K562 (cell line): Measurements from ENCODE around the gene HS2ST1. TPM values are rescaled to one million over a fixed set of nuclear protein-coding genes. Genes with fewer than 3 reads are reported as not detected.

Experiments
- C11orf30 ChIP-seq: fragments of 450-650 bp; IDR thresholded peaks from 2 replicates; pipeline ENCODE4 v1.6.1; 2016; ENCODE audit warnings: low read depth, mild to moderate bottlenecking
- ETV1 ChIP-seq: fragments of 450-650 bp; conservative IDR thresholded peaks from 2 replicates; pipeline ENCODE4 v1.6.1; 2016; ENCODE audit warnings: missing genetic modification characterization, control low read depth, low read depth, missing compliant biosample characterization
- GATAD2B ChIP-seq: fragments of 450-650 bp; IDR thresholded peaks from 2 replicates; pipeline ENCODE4 v1.6.1; 2017; ENCODE audit warnings: mild to moderate bottlenecking, borderline replicate concordance
- HDAC1 ChIP-seq, 2 experiments: fragments of 450-650 bp; IDR thresholded peaks; 2 replicates each; pipeline ENCODE4 v1.6.1; 2016 to 2017; ENCODE audit warnings: inconsistent platforms in 1 of 2, mild to moderate bottlenecking in 1 of 2, moderate library complexity in 1 of 2
- HNRNPUL1 ChIP-seq: fragments of 200-400 bp; formaldehyde crosslinking; IDR thresholded peaks from 2 replicates; pipeline ENCODE4 v1.6.1; 2017; ENCODE audit warnings: low read length
- KHSRP ChIP-seq: fragments of 450-650 bp; IDR thresholded peaks from 2 replicates; pipeline ENCODE4 v1.6.1; 2017
- MCM7 ChIP-seq, 2 experiments: fragments of 450-650 bp; IDR thresholded peaks; 2 replicates each; pipeline ENCODE4 v1.6.1; 2016 to 2018
- PPARD ChIP-seq: fragments of 250-450 bp; sonication (Bioruptor Pico); IDR thresholded peaks from 2 replicates; pipeline ENCODE4 v1.8.0; 2022; ENCODE audit warnings: inconsistent platforms, mild to moderate bottlenecking, moderate library complexity
- TEAD1 ChIP-seq, 2 experiments: fragments of 450-650 bp in 1 of 2; sonication (generic) in 1 of 2; formaldehyde crosslinking; IDR thresholded peaks; 2 replicates each; pipeline versions ENCODE4 v1.4.0 to v1.8.0; 2020 to 2022; ENCODE audit warnings: mild to moderate bottlenecking in 2 of 2, missing genetic modification reagents in 1 of 2
- TEAD4 ChIP-seq, 2 experiments: sonication (generic) in 1 of 2; formaldehyde crosslinking in 1 of 2; IDR thresholded peaks; 2 replicates each; pipeline versions ENCODE4 v1.6.1 to v1.8.0; 2012 to 2022; ENCODE audit warnings: borderline replicate concordance in 1 of 2, inconsistent platforms in 1 of 2, low read length in 1 of 2, mild to moderate bottlenecking in 1 of 2, missing genetic modification reagents in 1 of 2
- ZKSCAN3 ChIP-seq: fragments of 250-450 bp; sonication (Bioruptor Pico); IDR thresholded peaks from 2 replicates; pipeline ENCODE4 v1.4.0; 2020
- ZNF79 ChIP-seq: fragments of 250-450 bp; sonication (Bioruptor Pico); IDR thresholded peaks from 2 replicates; pipeline ENCODE4 v1.4.0; 2020; ENCODE audit warnings: low read depth, mild to moderate bottlenecking, moderate library complexity
- polyA plus RNA-seq, 8 experiments: library from polyadenylated mRNA; depleted of rRNA in 4 of 8; stranded (reverse) in 5 of 8; unstranded in 3 of 8; fragments of >200 nt; fragmentation: Nextera tagmentation in 2 of 8; fragmentation: Illumina TruSeq in 1 of 8; extraction: Ambion mirVana in 2 of 8; extraction: Trizol in 1 of 8; gene quantifications; 2 replicates each; pipeline versions ENCODE4 v1.2.1 to v1.2.3, GENCODE V29; 2011 to 2014; ENCODE audit warnings: inconsistent platforms in 1 of 8, missing spikeins in 1 of 8
- total RNA-seq, 7 experiments: library from RNA; depleted of rRNA in 6 of 7; stranded (reverse); fragments of >200 nt in 6 of 7; fragmentation: Illumina TruSeq in 2 of 7; extraction: Trizol in 2 of 7; gene quantifications; 2 replicates each; pipeline versions ENCODE4 v1.2.1 to v1.2.3, GENCODE V29; 2011 to 2021; ENCODE audit warnings: low replicate concordance in 1 of 7
- TF ChIP-seq, protein P1 (sequence below): sonication (generic); formaldehyde crosslinking; IDR thresholded peaks from 2 replicates; pipeline ENCODE4 v1.8.1; 2023; ENCODE audit warnings: mild to moderate bottlenecking, missing genetic modification reagents
- TF ChIP-seq, protein P2 (sequence below): fragments of 250-450 bp; sonication (Bioruptor Pico); IDR thresholded peaks from 2 replicates; pipeline ENCODE4 v1.8.0; 2021; ENCODE audit warnings: mild to moderate bottlenecking, moderate library complexity
- TF ChIP-seq, protein P3 (sequence below), 2 experiments: fragments of 450-650 bp in 1 of 2; sonication (generic) in 1 of 2; formaldehyde crosslinking in 1 of 2; IDR thresholded peaks; 2 replicates each; pipeline versions ENCODE4 v1.7.1 to v1.9.0; 2016 to 2022; ENCODE audit warnings: inconsistent platforms in 1 of 2, mild to moderate bottlenecking in 1 of 2, missing genetic modification reagents in 1 of 2

Gene HS2ST1
- total and polyA plus RNA-seq, 9 of the 15 experiments (the other 6 are each of a cell fraction or from before 2014, with no cell fraction given) = 7.7 to 43.3 (median 25.8) TPM

GRCh38 chr1:86915737-86916235 is 1.4 kb downstream of the HS2ST1 start (continued):
- TF ChIP-seq, protein P1, sequence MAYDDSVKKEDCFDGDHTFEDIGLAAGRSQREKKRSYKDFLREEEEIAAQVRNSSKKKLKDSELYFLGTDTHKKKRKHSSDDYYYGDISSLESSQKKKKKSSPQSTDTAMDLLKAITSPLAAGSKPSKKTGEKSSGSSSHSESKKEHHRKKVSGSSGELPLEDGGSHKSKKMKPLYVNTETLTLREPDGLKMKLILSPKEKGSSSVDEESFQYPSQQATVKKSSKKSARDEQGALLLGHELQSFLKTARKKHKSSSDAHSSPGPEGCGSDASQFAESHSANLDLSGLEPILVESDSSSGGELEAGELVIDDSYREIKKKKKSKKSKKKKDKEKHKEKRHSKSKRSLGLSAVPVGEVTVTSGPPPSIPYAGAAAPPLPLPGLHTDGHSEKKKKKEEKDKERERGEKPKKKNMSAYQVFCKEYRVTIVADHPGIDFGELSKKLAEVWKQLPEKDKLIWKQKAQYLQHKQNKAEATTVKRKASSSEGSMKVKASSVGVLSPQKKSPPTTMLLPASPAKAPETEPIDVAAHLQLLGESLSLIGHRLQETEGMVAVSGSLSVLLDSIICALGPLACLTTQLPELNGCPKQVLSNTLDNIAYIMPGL = no peak
- TF ChIP-seq TEAD1 (CRISPR knock-in tag; IDR thresholded peaks at IDR 0.05) (no peak), HNRNPUL1 (no peak), TEAD4 (IDR thresholded peaks at IDR 0.05; ENCODE audit: low read length) (0 out of 2 replicates have a peak, but pooled peaks have one; percentile 3), TEAD4 (CRISPR knock-in tag; IDR thresholded peaks at IDR 0.05; ENCODE audit: borderline replicate concordance) (no peak), ETV1 (tag) (no peak), HDAC1 (IDR thresholded peaks at IDR 0.05) (no peak), MCM7 (IDR thresholded peaks at IDR 0.05) (no peak), C11orf30 (no peak), PPARD (CRISPR knock-in tag) (no peak), ZKSCAN3 (CRISPR knock-in tag) (no peak), KHSRP (no peak), ZNF79 (CRISPR knock-in tag) (peak; percentile 67; the same call in 1 of the 2 replicates), GATAD2B (no peak)
- TF ChIP-seq, protein P2, sequence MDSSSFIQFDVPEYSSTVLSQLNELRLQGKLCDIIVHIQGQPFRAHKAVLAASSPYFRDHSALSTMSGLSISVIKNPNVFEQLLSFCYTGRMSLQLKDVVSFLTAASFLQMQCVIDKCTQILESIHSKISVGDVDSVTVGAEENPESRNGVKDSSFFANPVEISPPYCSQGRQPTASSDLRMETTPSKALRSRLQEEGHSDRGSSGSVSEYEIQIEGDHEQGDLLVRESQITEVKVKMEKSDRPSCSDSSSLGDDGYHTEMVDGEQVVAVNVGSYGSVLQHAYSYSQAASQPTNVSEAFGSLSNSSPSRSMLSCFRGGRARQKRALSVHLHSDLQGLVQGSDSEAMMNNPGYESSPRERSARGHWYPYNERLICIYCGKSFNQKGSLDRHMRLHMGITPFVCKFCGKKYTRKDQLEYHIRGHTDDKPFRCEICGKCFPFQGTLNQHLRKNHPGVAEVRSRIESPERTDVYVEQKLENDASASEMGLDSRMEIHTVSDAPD = no peak
- TF ChIP-seq, protein P3, sequence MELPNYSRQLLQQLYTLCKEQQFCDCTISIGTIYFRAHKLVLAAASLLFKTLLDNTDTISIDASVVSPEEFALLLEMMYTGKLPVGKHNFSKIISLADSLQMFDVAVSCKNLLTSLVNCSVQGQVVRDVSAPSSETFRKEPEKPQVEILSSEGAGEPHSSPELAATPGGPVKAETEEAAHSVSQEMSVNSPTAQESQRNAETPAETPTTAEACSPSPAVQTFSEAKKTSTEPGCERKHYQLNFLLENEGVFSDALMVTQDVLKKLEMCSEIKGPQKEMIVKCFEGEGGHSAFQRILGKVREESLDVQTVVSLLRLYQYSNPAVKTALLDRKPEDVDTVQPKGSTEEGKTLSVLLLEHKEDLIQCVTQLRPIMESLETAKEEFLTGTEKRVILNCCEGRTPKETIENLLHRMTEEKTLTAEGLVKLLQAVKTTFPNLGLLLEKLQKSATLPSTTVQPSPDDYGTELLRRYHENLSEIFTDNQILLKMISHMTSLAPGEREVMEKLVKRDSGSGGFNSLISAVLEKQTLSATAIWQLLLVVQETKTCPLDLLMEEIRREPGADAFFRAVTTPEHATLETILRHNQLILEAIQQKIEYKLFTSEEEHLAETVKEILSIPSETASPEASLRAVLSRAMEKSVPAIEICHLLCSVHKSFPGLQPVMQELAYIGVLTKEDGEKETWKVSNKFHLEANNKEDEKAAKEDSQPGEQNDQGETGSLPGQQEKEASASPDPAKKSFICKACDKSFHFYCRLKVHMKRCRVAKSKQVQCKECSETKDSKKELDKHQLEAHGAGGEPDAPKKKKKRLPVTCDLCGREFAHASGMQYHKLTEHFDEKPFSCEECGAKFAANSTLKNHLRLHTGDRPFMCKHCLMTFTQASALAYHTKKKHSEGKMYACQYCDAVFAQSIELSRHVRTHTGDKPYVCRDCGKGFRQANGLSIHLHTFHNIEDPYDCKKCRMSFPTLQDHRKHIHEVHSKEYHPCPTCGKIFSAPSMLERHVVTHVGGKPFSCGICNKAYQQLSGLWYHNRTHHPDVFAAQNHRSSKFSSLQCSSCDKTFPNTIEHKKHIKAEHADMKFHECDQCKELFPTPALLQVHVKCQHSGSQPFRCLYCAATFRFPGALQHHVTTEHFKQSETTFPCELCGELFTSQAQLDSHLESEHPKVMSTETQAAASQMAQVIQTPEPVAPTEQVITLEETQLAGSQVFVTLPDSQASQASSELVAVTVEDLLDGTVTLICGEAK (IDR thresholded peaks at IDR 0.05) = no peak
- TF ChIP-seq, protein P3 (CRISPR knock-in tag; IDR thresholded peaks at IDR 0.05) = no peak
